SJSA1 (cell line): ENCODE measurements around the gene DOP1A. TPM values are rescaled to one million over a fixed set of nuclear protein-coding genes. Genes with fewer than 3 reads are reported as not detected.
"Not testable (repeated sequence)": the region's sequence is repeated elsewhere in the genome, so short reads cannot be mapped to it uniquely, and the experiment has no call there.

Experiments used
- DNase-seq, 2 experiments: peaks; one replicate each; pipeline ENCODE4 v3.0.0-alpha.2; 2015 to 2020; ENCODE audit warnings: low spot score in 2 of 2, low read depth in 1 of 2
- H3K27ac ChIP-seq: fragments of 250-450 bp; sonication (Bioruptor Pico); 2 replicates; pipeline ENCODE4 v1.5.1; 2020; ENCODE audit warnings: mild to moderate bottlenecking, moderate library complexity
- H3K27me3 ChIP-seq: fragments of 250-450 bp; sonication (Bioruptor Pico); replicated peaks from 2 replicates; pipeline ENCODE4 v1.5.1; 2020; ENCODE audit warnings: mild to moderate bottlenecking, moderate library complexity
- H3K36me3 ChIP-seq: fragments of 250-450 bp; sonication (Bioruptor Pico); 2 replicates; pipeline ENCODE4 v1.5.1; 2020; ENCODE audit warnings: mild to moderate bottlenecking
- H3K4me1 ChIP-seq: fragments of 250-450 bp; sonication (Bioruptor Pico); replicated peaks from 2 replicates; pipeline ENCODE4 v1.6.1; 2021; ENCODE audit warnings: mild to moderate bottlenecking
- H3K4me3 ChIP-seq: fragments of 250-450 bp; sonication (Bioruptor Pico); 2 replicates; pipeline ENCODE4 v1.5.1; 2020; ENCODE audit warnings: mild to moderate bottlenecking
- H3K9me3 ChIP-seq: fragments of 250-450 bp; sonication (Bioruptor Pico); replicated peaks from 2 replicates; pipeline ENCODE4 v1.5.1; 2020; ENCODE audit warnings: mild to moderate bottlenecking
- total RNA-seq: library from RNA; depleted of rRNA; stranded (reverse); fragments of >200 nt; shearing (Covaris generic); gene quantifications from 2 replicates; pipeline ENCODE4 v1.2.3, GENCODE V29; 2014

DOP1A gene
- total RNA-seq, 1 experiment from 2014 or later, result 13.9 TPM

DNA sequence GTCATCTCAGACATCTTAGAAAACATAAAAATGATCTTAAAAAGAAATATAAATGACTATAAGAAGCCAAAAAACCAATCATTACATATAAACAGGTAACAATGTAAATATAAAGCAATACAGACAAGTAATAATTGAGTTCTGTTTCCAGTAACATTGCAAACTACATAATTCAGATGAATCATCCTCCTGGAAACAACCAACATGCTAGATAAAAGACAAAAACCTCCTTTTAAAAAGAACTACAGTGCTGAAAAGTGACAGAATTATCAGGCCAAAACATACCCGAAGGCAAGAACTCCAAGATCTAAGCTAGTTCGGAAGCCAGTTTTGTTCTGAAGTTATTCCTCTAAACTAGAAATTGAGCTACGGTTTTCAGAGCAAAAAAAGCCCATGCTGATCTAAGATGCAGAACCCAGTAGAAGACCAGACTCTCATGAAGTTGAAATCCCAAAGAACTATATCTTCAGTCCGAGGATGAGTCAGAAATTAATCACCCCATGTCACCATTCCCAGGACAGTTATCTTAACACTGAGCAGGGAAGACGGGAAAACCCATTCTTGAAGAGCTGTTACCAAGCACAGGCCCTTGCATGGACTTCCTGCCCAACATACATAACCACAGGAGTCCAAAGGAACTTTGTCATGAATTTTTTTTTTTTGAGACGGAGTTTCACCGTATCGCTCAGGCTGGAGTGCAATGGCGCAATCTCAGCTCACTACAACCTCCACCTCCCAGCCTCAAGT is 115.8 kb downstream of the DOP1A start:
- H3K27ac ChIP-seq, result peak overlapping the region; percentile 36
- H3K36me3 ChIP-seq, result peaks cover 88% of the 10 kb centered on the region
- no peak overlapping the region for H3K4me3 ChIP-seq
- no peaks in the 10 kb centered on the region for H3K9me3 ChIP-seq
- H3K4me1 ChIP-seq, result peaks cover 22% of the 10 kb centered on the region
- H3K27me3 ChIP-seq, result no peaks in the 10 kb centered on the region
- peak; percentile 71 to 73 for DNase-seq

DNA sequence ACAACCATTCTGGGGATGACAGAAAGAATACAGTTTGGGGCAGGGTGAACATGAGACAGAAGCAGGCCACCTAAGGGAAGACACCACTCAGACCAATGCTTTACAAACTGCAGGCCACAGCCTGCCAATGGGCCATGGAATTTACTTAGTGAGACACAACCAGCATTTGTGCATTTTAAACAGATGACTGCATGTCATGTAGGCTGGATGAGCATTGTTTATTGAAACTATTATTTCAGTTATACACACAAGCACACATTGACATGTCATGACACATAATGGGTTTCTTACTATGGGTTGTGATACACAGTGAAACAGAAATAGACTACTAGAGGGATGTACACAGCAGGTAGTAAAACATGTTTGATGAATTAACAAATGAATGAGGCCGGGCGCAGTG is 117.6 kb downstream of the DOP1A start:
- Histone ChIP-seq H3K9me3 (no peaks in the 10 kb centered on the region), H3K4me3 (no peak overlapping the region), H3K4me1 (peaks cover 22% of the 10 kb centered on the region), H3K27ac (no peak overlapping the region), H3K27me3 (no peaks in the 10 kb centered on the region), H3K36me3 (peaks cover 93% of the 10 kb centered on the region)
- DNase-seq, result no peak

DNA sequence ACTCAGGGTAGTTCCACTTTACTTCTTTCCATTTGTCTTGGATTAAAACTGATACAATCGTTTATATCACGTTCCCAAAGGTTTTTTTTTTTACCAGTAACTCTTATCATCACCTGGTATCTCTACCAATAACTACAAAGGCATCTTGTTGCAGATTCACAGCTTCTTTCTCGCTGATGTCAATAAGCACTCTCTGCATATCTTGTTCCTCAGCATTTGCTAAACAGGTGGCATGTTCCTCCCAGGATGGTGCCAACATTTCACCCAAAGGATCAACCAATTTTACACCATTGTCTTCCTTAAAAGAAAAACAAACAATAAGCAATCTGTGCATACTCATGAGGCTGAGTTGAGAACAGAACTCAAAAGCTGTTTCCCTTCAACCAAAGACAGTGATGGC is 121.0 kb downstream of the DOP1A start:
- no peaks in the 10 kb centered on the region for H3K27me3 ChIP-seq
- no peak overlapping the region for H3K4me3 ChIP-seq
- H3K9me3 ChIP-seq, result no peaks in the 10 kb centered on the region
- peaks cover 79% of the 10 kb centered on the region for H3K36me3 ChIP-seq
- H3K27ac ChIP-seq, result no peak overlapping the region
- DNase-seq, result no peak
- peaks cover 15% of the 10 kb centered on the region for H3K4me1 ChIP-seq

DNA sequence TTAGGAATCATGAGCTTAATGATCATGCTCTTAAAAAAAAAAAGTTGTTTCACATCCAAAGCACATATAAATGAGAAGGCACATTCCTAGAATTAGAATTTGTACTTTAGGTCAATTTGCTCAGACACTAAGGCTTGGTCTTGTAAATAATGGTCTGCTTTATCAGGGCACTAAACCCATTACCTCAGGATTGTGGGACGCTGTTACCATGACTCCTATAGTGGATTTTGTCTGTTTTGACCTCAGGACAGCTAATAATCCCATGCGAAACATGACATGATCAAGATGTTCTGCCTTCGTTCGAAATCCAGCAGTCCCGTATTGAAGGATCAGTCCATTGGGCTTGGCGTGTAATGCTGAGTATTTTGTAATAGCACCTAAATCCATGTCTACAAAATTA is 123.2 kb downstream of the DOP1A start:
- Histone ChIP-seq H3K4me3 (no peak overlapping the region), H3K27me3 (no peaks in the 10 kb centered on the region), H3K9me3 (no peaks in the 10 kb centered on the region), H3K36me3 (peaks cover 61% of the 10 kb centered on the region), H3K27ac (no peak overlapping the region), H3K4me1 (peaks cover 5% of the 10 kb centered on the region)
- no peak for DNase-seq

DNA sequence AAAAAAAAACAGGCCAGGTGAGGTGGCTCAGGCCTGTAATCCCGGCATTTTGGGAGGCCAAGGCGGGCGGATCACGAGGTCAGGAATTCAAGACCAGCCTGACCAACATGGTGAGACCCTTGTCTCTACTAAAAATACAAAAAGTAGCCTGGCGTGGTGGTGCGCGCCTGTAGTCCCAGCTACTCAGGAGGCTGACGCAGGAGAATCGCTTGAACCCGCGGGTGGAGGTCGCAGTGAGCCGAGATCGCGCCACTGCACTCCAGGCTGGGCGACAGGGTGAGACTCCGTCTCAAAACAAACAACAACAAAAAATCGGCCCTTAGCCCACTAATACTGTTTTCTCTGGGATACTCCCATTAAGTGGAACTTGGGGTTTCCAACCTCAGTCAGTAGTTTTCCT is 124.5 kb downstream of the DOP1A start:
- Histone ChIP-seq H3K36me3 (peaks cover 50% of the 10 kb centered on the region), H3K4me3 (peak overlapping the region; percentile 75)
- not testable (repeated sequence) for H3K9me3 ChIP-seq, H3K27ac ChIP-seq, H3K27me3 ChIP-seq, DNase-seq, H3K4me1 ChIP-seq

DNA sequence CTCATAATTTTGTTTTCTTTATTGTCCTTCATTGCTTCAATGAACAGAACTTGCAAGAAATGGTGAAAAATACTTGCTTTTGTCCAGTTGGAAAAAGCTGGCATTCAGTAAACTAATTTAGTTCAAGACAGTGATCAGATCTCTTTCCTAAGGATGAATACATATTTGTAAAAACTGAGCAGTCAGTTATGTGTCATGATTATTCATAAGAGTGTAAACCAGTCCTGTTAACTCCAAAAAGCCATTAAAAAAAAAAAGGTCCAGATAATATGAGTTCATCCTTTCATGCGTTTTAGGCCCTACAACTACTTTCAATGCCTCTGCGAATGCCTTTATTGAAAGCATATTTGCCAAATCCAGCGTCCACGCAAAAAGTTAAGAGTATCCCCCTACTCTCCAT is 125.0 kb downstream of the DOP1A start:
- peaks cover 5% of the 10 kb centered on the region for H3K4me1 ChIP-seq
- peak overlapping the region; percentile 75 for H3K4me3 ChIP-seq
- no peak for DNase-seq
- H3K9me3 ChIP-seq, result no peaks in the 10 kb centered on the region
- no peaks in the 10 kb centered on the region for H3K27me3 ChIP-seq
- peak overlapping the region; percentile 47; the same call in 1 of the 2 replicates for H3K27ac ChIP-seq
- H3K36me3 ChIP-seq, result peaks cover 45% of the 10 kb centered on the region

DNA sequence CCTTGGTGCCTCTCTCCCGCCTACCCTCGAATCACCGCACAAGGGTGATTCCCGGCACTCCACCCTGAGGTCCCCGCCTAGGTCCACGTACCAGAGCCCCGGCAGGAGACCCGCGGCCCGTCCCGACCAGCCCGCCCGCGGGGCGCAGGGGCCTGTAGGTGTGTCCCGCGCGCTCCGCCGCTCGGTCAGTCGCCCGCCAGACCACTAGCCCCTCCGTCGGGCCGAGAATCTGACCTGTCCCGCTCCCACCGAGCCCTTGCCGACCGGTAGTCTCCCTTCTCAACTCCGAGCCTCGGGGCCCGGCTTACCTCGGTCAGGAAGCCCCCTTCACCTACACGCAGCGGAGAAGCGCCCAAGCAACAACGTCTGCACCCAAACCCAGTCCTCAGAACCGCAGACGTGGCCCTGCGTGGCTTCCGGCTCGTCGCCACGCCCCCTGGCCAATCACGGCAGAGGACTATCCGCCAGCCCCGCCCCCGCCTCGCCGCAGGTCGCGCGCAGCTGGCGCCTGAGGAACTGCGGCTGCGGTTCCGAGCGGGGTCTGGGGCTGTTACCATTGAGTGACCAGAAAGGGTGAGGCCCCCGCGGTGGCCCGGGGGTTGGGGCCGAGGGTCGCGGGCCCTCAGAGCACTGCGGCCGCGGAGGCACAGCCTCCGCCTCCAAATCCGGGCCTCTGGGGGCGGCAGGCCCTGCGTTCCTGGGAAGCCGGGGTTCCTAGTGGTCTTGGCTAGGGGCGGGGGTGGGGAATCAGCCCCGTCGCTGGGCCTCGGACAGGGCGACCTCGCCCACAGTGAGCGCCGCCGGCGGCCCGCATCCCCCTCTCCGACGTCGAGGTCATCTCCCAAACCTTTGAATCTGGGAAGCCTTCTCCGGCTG is 125.6 kb downstream of the DOP1A start, which contains the start of the genes PGM3 and RWDD2A:
TSS of gene PGM3 (minus strand) at position 395 of the 876 bp plus-strand sequence. CDS start 2,253 bp downstream, outside the sequence.
TSS of gene RWDD2A (plus strand) at position 487 of the 876 bp plus-strand sequence. CDS start 1,095 bp downstream, outside the sequence.
- Histone ChIP-seq H3K4me1 (peaks cover 5% of the 10 kb centered on the region), H3K36me3 (peaks cover 41% of the 10 kb centered on the region), H3K27ac (peak within 1 kb of the TSS; percentile 47), H3K4me3 (peak within 1 kb of the TSS; percentile 75), H3K9me3 (no peaks in the 10 kb centered on the region), H3K27me3 (no peaks in the 10 kb centered on the region)
- DNase-seq, result peak; percentile 88 to 89

DNA sequence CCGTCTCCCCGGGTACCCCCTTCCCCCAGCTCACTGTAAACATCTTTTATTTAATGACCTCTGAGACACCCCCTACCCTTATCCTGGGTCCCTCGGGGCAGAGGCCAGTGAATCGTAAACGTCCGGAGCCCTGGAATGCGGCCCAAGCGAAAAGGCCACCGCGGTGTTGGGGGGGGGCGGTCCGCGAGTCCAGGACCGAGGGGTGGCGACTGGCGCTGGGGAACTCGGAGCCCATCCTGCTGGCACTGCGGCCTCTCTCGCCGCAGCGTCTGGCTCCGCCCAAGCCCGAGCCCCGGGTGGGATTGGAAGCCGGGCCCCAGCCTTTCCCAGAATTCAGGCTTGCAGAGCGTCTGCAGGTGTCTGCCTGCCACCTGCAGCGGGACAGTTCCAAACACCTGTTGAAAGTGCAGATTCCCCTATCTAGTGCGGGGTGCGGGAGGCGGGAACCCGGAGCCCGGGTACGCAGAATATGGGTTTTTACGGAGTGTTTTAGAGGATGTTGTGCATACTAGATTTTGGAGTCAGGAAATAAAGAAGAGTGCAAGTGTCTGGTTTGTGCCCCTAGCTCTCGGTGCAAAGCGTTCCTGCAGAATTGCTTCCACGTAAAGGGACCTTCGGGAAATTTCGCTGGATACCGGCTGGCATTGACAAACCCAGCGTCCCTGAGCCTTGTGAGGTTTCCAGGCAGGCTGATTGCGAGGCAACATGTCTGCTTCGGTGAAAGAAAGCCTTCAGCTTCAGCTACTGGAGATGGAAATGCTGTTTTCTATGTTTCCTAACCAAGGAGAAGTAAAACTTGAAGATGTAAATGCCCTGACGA is 126.5 kb downstream of the DOP1A start:
- peaks cover 33% of the 10 kb centered on the region for H3K36me3 ChIP-seq
- DNase-seq, result peak in 1 of 2 experiments; percentile 58

DNA sequence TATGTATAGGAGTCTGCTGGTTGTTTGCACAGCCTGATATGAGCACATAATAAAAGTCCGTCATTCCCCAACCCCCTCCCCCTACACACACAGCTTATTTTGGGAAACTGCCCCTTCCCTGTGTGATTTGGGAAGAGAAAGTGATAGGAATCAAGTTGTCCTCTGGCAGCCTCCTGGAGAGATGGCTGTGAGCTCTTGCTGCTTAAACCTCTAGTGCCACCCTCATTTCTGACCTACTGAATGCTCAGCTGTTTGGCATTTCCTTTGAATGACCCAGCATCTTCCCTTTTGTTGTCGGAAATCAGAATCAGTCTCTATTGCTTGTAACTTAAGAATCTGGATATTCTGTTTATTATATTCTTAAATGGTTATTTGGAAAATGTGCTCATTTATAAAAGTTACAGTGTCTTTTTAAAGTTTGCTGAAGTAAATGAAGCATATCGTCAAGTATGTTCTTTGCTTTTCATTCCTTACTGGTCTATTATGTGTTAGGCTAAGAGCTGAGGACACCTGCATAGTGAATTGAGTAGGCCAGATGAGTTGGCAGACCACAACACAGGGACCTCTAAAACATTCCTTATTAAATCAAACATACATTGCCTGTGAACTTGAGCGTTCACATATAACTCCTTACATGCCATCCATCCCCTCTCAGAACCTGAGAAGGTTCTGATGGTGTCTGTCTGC is 131.2 kb downstream of the DOP1A start:
- Histone ChIP-seq H3K4me3 (no peak overlapping the region), H3K9me3 (no peaks in the 10 kb centered on the region), H3K27me3 (no peaks in the 10 kb centered on the region), H3K27ac (peak overlapping the region; percentile 43), H3K4me1 (peaks cover 16% of the 10 kb centered on the region), H3K36me3 (peaks cover 3% of the 10 kb centered on the region)
- no peak for DNase-seq

More for the DNA sequence above, 126.5 kb downstream of the DOP1A start:
- Histone ChIP-seq H3K4me3 (peak overlapping the region; percentile 75), H3K4me1 (peaks cover 11% of the 10 kb centered on the region), H3K27me3 (no peaks in the 10 kb centered on the region), H3K27ac (peak overlapping the region; percentile 47), H3K9me3 (no peaks in the 10 kb centered on the region)

DNA sequence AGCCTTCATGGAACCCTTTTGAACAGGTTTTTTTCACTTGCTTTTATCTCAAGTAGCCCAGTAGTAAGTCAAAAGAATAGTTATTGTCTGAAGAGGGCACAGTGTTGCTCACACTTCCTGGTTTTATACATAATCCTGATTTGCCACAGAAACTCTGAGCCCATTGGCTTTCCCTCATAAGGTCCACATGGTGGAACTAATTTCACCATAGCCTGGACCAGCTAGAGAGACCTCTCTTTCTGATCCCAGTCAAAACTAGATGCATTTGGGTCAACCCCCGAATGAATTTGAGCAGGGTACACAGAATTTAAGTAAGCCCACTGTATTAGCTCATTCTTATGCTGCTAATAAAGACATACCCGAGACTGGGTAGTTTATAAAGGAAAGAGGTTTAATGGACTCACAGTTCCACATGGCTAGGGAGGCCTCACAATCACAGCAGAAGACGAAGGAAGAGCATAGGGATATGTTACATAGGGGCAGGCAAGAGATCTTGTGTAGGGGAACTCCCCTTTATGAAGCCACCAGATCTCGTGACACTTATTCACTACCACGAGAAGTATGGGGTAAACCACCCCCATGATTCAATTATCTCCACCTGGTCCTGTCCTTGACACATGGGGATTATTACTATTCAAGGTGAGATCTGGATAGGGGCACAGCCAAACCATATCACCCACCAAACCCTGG is 131.8 kb downstream of the DOP1A start:
- Histone ChIP-seq H3K4me3 (no peak overlapping the region), H3K4me1 (peaks cover 16% of the 10 kb centered on the region), H3K9me3 (no peaks in the 10 kb centered on the region), H3K36me3 (peaks cover 3% of the 10 kb centered on the region), H3K27ac (peak overlapping the region; percentile 43), H3K27me3 (no peaks in the 10 kb centered on the region)
- DNase-seq, result no peak

DNA sequence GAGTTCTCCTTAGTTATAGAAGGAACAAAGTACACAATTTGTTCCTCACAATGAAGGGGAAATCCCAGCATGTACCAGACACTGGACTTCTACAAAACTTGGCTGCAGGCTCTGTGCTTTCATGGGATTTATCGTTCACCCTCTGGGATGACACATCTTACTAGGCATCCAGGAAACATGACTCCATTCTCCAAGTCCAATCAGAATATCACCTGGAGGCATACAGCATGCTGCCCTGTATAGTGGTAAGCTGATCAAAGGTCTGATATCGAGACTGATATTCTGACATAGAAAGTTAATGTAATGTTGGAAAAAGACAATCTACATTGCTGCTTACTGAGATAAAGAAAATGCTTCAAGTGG is 132.4 kb downstream of the DOP1A start:
- peaks cover 16% of the 10 kb centered on the region for H3K4me1 ChIP-seq
- H3K9me3 ChIP-seq, result no peaks in the 10 kb centered on the region
- no peak overlapping the region for H3K4me3 ChIP-seq
- DNase-seq, result peak in 1 of 2 experiments; percentile 17
- no peaks in the 10 kb centered on the region for H3K27me3 ChIP-seq
- H3K36me3 ChIP-seq, result peaks cover 3% of the 10 kb centered on the region
- H3K27ac ChIP-seq, result no peak overlapping the region

DNA sequence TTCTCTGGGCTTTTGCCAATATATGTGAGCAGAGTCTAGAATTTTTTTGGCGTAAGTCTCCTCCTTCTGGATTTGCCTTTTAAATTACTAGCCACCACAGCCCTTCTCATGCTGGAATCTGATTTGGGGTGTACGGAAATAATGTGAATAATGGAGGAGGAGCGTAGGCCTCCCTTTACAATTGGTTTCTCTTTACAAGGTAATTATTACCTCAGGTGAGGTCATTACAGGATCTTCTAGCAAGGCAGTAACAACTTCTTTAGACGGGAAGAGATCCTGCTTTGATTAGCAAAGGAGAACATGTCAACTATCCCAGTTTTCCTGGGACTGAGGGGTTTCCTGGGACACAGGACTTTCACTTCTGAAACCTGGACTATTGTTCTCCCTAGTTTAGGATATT is 134.6 kb downstream of the DOP1A start:
- H3K9me3 ChIP-seq, result no peaks in the 10 kb centered on the region
- no peak overlapping the region for H3K27ac ChIP-seq
- no peaks in the 10 kb centered on the region for H3K27me3 ChIP-seq
- no peak for DNase-seq
- H3K4me1 ChIP-seq, result peaks cover 16% of the 10 kb centered on the region
- peaks cover 3% of the 10 kb centered on the region for H3K36me3 ChIP-seq
- H3K4me3 ChIP-seq, result no peak overlapping the region
